HG03520 (cell line): Measurements from ENCODE around the gene LMBR1L.
"Not testable (repeated sequence)": the region's sequence is repeated elsewhere in the genome, so short reads cannot be mapped to it uniquely, and the experiment has no call there.

ENCODE experiments used
- ATAC-seq: cut with Tn5 transposase; IDR thresholded peaks from one replicate; pipeline ENCODE4 v1.9.1; 2021; ENCODE audit warnings: mild to moderate bottlenecking, moderate library complexity; ENCODE audit not compliant: unreplicated experiment

Gene LMBR1L, protein sequence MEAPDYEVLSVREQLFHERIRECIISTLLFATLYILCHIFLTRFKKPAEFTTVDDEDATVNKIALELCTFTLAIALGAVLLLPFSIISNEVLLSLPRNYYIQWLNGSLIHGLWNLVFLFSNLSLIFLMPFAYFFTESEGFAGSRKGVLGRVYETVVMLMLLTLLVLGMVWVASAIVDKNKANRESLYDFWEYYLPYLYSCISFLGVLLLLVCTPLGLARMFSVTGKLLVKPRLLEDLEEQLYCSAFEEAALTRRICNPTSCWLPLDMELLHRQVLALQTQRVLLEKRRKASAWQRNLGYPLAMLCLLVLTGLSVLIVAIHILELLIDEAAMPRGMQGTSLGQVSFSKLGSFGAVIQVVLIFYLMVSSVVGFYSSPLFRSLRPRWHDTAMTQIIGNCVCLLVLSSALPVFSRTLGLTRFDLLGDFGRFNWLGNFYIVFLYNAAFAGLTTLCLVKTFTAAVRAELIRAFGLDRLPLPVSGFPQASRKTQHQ

DNA sequence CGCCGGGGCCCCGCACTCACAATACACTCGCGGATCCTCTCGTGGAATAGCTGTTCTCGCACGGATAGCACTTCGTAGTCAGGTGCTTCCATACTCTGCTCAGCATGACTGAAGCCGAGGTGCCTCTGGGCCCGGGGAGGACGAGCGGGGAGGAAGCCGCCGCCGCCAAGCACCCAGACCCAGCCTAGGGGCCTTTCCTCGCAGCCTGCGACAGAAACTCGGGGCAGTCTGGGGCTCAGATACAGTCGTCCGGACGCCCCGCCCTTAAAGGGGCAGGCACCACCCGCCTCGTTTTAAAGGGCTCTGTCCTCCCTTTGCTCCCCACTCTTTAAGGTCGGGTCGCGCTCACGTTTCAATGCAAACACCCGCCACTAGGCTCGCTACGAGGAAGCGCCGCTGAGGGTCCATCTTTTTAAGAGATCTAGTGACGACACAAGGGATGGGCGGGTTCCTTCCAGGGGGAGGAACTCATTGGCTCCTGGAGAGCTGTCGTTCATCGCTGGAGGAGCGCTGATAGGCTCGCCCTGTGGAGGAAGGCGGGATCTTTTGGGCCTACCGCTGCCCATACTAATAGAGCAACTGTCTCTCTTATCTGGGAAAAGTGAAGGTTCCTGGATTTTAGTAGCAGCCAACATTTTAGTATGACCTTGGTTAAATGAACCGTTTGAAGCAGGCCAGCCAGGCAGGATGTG, at the start of gene LMBR1L:
Gene LMBR1L (minus strand): TSS at position 384 of the 692 bp plus-strand sequence. CDS start 292 bp downstream, at position 92.
- ATAC-seq: peak; percentile 97

DNA sequence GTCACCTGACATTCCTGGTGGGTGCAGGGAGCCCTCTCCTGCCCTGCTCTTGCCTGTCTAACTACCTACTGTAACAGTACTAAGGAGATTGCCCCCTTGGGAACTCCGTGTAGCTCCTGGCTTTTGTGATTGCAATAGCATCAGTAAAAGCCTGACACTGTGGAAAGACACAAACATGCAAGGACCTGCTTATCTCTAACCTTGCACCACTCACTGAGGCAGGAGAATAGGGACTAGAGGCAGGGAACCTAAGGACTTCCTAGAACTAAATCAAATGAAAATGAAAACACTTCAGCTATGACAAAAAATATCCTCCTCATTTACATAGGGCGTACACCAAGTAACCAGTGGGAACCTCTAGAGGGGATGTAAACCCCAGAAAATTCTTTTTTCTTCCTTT, 49.8 kb upstream of the LMBR1L start:
- no peak for ATAC-seq

DNA sequence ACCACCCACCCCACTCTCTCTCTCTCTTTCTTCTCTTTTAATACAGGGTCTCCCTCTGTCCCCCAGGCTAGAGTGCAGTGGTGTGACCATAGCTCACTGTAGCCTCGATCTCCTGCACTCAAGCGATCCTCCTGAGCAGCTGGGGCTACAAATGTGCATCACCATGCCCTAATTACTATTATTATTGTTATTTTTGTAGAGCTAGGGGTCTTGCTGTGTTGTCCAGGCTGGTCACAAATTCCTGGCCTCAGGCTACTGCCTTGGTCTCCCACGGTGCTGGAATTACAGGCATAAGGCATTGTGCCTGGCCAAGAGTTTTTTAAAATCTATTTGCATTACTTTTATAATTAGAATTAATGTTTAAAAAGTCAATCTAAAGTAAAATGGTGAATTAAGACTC, 43.6 kb upstream of the LMBR1L start:
- no peak for ATAC-seq

DNA sequence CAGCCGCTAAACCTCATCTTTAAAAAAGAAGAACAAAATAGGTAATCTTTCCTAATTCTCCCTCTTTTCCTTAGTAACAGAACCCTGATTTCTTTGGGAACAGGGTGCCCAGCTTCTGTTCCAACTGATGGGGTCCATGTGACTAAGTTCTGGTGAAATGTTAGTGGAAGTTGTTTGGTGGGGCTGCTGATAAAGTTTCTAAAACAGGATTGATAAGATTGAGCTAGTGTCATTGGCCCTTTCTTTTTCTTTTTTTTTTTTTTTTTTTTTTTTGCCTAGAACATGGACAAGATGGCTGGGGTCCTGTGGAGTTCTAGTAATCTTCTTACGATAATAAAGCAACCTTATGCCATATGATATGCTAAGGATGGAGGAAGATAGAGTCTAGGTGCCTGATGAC, 36.7 kb upstream of the LMBR1L start:
- ATAC-seq: no peak

DNA sequence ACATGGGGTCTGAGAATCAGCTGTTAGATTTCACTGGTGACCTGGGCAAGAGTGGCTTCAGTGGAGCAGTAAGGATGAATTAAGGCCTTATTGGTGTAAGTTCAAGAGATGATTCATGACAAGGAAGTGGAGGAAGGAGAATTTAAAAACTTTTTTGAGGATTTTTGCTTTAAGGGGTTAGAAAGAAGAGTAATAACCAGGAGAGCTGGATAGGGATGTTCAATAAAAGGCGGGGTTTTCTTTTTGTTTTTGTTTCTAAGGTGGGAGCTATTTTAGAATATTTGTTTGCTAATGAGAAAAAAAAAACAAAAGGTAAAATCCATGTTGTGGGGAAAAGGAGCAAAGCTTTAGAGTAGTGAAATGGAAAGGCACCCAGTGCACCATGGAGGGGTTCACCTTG, 35.8 kb upstream of the LMBR1L start:
- ATAC-seq: no peak

DNA sequence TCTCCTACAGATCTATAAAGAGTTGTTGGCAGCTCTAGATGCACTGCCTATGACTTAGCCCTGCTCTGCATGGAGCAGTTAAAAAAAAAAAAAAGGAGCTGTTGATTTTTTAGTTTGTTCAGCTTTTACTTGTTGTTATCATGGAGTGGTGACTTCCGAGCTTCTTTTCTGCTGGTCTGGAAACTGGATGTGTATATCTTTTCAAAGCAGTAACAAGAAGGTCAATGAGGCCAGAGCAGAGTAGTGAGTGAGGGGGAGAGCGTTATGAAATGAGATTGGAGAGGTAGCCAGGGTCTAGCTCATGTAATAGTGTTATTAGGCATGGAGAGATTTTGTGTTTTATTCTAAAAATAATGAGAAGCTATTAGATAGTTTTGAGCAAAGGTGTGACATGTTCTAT, 33.7 kb upstream of the LMBR1L start:
- ATAC-seq: no peak

DNA sequence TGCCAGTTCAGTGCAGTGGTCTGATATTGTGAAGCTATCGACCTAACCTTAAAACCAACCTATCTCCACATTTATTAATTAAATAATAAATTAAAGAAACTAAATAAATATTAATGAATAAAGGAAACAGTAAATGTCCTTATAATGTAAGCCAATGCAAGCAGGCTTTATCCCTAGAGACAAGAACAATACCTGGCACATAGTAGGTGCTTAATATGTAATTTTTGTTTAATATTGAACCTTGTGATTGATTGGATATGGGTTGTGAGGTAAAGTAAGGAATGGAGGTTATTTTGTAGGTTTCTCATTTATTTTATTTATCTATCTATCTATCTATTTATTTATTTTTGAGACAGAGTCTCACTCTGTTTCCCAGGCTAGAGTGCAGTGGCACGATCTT, 28.4 kb upstream of the LMBR1L start:
- no peak for ATAC-seq

DNA sequence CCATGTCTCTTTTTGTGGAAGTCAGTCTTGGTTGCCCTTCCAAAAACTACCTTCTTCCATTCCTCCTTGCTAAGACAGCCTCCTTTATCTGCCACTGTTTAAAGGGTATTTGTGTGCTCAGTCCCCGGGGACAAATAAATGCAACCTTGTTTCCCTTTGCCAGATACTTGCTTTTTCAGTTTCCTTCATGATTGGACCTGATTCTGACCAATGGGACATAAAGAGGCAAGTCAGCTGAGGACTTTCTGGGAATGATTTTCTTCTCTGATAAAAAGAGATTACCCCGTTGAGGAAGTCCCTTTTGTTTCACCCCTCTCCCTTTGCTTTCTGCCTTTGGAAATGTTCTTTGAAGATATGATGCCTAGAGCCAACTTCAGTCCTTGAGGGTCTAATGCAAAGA, 27.9 kb upstream of the LMBR1L start:
- ATAC-seq: no peak

DNA sequence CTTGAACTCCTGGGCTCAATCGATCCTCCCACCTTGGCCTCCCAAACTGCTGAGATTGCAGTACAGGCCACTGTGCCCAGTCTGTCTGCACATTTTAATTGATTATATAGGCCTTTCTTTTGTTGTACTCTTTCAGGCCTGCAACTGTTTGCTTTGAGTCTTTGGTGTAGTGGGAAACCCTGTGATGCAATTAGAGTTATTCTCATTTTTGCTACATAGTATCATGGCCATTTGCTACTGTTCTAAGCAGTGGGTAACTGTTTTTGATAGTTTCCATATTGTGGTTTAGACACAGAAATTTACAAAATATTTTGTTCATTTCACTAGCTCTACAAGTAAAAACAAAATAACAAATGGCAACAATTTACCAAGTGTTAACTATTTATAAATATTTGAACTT, 26.8 kb upstream of the LMBR1L start:
- ATAC-seq: no peak

DNA sequence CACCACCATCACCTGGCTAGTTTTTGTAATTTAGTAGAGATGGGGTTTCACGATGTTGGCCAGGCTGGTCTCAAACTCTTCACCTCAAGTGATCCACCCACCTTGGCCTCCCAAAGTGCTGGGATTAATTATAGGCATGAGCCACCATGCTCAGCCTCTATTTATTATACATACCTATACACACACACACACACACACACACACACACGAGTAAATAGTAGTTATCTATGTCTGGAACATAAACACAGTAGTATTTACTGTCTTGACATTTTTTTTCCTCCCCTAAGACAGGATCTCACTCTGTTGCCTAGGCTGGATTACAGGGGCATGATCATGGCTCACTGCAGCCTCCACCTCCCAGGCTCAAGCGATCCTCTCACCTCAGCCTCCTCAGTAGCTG, 26.4 kb upstream of the LMBR1L start:
- not testable (repeated sequence) for ATAC-seq

DNA sequence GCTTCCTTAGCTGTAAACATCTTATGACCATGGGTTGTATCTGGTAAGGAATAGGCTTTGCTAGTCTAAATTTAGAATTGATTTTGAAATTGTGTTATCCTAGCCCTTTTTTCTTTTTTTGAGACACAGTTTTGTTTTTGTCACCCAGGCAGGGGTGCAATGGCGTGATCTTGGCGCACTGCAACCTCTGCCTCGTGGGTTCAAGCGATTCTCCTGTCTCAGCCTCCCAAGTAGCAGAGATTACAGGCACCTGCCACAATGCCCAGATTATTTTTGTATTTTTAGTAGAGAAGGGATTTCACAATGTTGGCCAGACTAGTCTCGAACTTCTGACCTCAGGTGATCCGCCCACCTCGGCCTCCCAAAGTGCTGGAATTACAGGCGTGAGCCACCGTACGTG, 22.9 kb upstream of the LMBR1L start:
- no peak for ATAC-seq

DNA sequence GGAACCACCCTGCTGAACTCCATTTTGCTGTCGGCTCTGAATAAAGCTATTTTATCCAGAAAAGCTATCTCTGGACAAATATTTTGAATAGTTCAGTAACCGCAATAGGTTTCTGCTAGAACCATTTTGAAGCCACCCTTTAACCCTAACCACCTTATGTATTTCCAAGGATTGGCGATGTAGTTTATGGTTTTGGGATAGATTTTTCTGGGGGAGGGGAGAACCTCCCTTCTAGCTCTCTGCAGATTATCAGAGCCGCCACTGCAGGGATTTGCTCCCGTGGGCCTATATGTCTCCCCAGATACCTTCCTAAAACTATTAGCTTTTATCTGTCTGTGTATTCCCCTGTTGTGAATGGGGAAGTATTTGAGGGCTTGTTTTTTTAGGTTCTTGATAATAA, 22.4 kb upstream of the LMBR1L start:
- no peak for ATAC-seq

DNA sequence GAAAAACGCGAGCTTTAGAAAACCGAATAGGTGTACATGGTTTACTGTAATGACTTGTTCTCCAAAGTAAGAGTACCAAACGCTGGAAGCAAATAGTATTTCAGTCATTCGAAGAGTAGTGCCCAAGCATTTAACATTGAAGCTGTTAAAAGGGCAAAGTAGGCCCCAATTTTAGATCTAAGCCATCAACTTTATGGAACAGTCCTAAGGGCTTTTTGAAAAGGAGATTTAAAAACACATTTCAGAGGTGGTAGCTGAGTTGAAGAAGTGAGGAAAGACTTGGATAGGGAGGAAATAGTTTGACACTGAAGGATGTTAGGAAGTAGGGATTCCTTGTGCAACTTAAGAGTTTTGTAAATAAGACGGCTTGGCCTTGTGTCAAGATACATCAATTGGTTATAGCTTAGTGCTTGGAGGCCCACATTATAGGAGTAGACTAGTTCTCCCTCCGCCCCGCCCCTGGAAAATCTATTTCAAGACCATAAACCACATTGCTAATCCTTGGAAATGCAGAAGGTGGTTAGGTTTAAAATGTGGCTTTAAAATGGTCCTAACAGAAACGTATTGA, 21.3 kb upstream of the LMBR1L start:
- no peak for ATAC-seq

DNA sequence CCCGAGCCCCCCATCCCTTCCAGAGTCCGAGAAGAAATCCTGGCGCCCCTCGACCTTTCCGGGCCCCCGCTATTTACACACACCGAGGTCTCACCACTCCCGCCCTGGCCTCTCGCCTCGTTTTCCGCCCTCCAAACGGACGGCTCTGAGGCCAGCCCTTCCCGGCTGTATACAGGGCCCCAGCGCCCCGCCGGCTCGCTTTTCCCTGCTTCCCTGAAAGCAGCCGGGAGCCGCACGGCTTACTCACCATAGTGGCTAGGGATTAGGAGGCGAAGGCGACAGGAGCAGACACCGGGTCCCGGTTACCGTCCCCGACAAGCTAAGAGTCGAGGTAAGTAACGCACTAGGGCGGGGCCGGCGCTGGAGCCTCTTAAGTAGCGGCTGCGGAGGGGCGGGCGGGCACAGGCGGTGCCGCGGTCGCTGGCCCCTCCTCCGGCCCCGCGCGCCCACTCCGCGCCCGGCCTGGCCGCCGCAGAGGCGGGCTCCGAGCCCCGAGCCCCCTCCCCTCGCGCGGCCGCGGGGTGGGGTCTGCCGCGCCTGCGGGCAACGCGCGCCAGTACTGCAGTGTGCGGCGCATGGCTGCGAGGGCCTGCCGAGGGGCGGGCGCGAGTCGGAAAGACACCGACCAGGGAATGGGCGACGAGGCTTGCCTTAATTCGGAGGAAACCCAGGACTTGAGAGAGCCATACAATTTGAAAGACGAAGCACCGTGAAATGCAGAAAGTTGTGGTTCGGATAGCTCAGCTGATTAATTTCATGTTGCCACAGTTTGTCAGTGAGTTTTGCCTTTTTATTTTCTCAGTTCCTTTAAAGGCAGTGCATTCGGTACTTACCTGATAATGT, 20.6 kb upstream of the LMBR1L start, which contains the start of gene TUBA1B:
Gene TUBA1B (minus strand): TSS at position 345 of the 843 bp plus-strand sequence. CDS start 95 bp downstream, at position 250.
- peak; percentile 66 for ATAC-seq

DNA sequence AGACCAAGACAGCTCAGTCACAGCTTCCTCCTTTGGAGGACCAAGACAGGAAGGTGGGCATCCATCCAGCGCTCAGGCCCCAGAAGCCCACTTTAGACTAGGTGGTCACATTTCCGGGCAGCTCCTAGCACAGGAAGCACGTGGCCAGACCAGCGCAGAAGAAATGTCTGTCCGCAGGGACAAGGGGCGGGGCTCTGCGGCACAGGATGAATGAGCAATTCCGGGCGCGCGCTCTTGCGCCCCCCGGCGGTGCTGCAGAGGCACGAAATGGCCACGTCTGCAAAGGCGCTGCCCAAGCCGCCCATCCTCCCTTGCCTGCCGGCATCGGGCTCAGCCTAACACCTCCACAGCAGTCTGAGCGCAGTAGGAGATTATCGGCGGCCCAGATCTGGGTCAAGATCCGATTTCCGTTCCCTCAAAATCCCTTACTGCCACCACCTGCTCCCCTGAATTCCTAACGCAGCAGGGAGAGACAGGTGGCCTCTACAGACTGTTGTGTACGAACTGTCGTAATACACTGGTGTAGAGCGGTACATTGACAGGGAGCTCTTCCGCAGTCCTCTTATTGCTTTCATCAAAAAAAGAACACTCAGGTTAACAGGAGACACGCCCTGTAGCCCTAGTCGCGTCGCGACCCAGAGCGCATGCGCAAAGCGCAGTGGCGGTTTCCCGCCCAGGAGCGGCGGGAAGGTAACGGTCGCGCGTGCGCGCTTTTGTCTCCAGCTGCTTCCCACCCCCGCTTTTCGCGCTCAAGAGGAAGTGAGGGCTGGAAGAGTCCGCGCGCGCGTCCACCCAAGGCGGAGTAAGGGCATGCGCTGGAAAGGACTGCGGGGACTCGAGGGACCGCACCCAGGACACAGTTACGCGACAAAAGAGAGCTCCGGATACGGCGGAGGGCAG, 19.8 kb upstream of the LMBR1L start:
- ATAC-seq: peak; percentile 48

DNA sequence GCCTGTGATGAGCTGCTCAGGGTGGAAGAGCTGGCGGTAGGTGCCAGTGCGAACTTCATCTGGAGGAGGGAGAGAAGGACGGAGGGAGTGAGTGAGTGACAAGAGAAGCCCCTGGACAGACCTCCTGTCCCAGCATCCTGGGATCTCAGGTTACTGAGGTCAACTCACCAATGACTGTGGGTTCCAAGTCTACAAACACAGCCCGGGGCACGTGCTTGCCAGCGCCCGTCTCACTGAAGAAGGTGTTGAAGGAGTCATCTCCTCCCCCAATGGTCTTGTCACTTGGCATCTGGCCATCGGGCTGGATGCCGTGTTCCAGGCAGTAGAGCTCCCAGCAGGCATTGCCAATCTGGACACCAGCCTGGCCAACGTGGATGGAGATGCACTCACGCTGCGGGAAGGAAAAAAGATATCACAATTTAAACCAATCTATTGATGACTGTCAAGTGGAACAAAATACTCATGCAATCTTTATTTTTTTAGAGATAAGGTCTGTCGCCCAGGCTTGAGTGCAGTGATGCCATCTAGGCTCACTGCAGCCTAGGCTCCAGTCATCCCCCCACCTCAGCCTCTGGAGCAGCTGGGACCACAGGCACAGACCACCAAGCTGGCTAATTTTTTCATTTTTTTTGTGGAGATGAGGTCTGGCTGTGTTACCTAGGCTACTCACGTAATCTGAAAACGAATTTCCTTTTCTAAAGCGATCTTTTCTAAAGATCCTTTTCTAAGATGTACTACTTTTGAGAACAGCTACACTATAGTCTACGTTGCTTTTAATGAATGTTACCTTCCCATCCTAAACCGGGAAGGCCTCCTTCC, 18.9 kb upstream of the LMBR1L start:
- no peak for ATAC-seq

DNA sequence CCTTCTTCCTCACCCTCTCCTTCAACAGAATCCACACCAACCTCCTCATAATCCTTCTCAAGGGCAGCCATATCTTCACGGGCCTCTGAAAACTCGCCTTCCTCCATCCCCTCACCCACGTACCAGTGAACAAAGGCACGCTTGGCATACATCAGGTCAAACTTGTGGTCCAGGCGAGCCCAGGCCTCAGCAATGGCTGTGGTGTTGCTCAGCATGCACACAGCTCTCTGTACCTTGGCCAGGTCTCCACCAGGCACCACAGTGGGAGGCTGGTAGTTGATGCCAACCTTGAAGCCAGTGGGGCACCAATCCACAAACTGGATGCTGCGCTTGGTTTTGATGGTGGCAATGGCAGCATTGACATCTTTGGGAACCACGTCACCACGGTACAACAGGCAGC, 17.3 kb upstream of the LMBR1L start:
- not testable (repeated sequence) for ATAC-seq

DNA sequence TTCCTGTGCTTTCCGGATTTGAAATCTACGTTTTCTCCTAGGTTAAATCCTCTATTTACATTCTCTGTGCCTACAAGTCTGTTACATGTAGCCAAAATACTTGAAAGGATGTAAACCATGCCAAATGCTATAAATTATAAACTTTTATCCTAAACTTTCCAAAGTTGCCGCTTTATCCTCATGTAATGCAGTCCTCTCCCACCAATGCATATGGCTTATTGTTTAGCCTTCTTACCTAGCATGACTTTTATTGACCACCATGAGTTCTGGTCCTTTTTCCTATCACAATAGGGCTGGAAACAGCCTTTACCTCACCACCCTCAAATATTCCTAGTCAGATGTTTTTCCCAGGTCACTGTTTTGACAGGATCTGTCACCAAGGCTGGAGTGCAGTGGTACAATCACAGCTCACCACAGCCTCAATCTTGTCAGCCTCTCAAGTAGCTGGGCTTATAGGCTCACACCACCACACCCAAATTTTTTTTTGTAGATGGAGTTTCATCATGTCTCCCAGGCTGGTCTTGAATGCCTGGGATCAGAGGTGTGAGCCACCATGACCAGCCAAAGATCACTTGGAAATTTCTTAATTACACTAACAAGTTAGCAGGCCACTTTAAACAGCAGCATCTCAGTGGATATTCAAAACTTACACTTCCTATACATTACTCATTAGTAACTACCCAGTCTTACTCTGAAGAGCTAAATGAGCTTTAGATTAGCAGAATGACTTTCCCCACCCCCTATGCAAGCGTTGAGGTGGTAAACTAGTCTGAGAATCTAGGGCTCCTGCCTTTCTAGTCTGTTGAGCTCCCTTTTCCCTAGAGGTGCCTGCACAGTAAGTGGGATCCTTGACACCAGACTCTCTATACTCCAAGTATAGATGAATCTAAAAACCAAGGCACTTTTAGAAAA, 16.5 kb upstream of the LMBR1L start:
- ATAC-seq: no peak
